Mesendoderm (in vitro differentiated cells): ENCODE measurements around the gene NBPF11.
"Not testable (repeated sequence)": the region's sequence is repeated elsewhere in the genome, so short reads cannot be mapped to it uniquely, and the experiment has no call there.

Source experiments
- DNase-seq: peaks from one replicate; pipeline ENCODE4 v3.0.0; 2013
- H2AK5ac ChIP-seq: 2 replicates; pipeline ENCODE4 v1.6.1; 2013; ENCODE audit warnings: low read length, inconsistent platforms
- H2BK120ac ChIP-seq: 2 replicates; pipeline ENCODE4 v1.6.1; 2013; ENCODE audit warnings: low read depth, mild to moderate bottlenecking, low read length, moderate library complexity, mixed read lengths
- H2BK15ac ChIP-seq: replicated peaks from 2 replicates; pipeline ENCODE4 v1.6.1; 2013; ENCODE audit warnings: low read depth, mild to moderate bottlenecking, moderate library complexity
- H2BK5ac ChIP-seq: 2 replicates; pipeline ENCODE4 v1.6.1; 2013; ENCODE audit warnings: low read length, inconsistent platforms
- H3K18ac ChIP-seq: 2 replicates; pipeline ENCODE4 v1.6.1; 2013; ENCODE audit warnings: mild to moderate bottlenecking, low read length, mixed read lengths
- H3K23ac ChIP-seq: one replicate; pipeline ENCODE4 v1.6.1; 2013; ENCODE audit warnings: low read length
- H3K27ac ChIP-seq: 2 replicates; pipeline ENCODE4 v1.5.1; 2013; ENCODE audit warnings: low read depth, mild to moderate bottlenecking, inconsistent platforms, low read length, moderate library complexity
- H3K27me3 ChIP-seq: 2 replicates; pipeline ENCODE4 v1.6.1; 2013; ENCODE audit warnings: low read length, control low read depth, mild to moderate bottlenecking, inconsistent platforms; ENCODE audit not compliant: insufficient read depth, poor library complexity
- H3K36me3 ChIP-seq: 2 replicates; pipeline ENCODE4 v1.6.1; 2013; ENCODE audit warnings: low read length, inconsistent platforms; ENCODE audit not compliant: control insufficient read depth, insufficient read depth
- H3K4ac ChIP-seq: one replicate; pipeline ENCODE4 v1.6.1; 2013; ENCODE audit warnings: low read depth, mild to moderate bottlenecking, low read length, moderate library complexity
- H3K4me1 ChIP-seq: 2 replicates; pipeline ENCODE4 v1.6.1; 2013; ENCODE audit warnings: low read depth, low read length, inconsistent platforms; ENCODE audit not compliant: control insufficient read depth
- H3K4me2 ChIP-seq: 2 replicates; pipeline ENCODE4 v1.6.1; 2013; ENCODE audit warnings: low read length
- H3K4me3 ChIP-seq: 2 replicates; pipeline ENCODE4 v1.5.1; 2013; ENCODE audit warnings: mild to moderate bottlenecking, low read length
- H3K56ac ChIP-seq: one replicate; pipeline ENCODE4 v1.6.1; 2013; ENCODE audit warnings: low read length
- H3K79me1 ChIP-seq: 2 replicates; pipeline ENCODE4 v1.6.1; 2013; ENCODE audit warnings: low read length, inconsistent platforms
- H3K79me2 ChIP-seq: 2 replicates; pipeline ENCODE4 v1.6.1; 2013; ENCODE audit warnings: mild to moderate bottlenecking, low read length; ENCODE audit not compliant: control insufficient read depth, insufficient read depth
- H3K9ac ChIP-seq: 2 replicates; pipeline ENCODE4 v1.6.1; 2013; ENCODE audit warnings: low read length, inconsistent platforms
- H4K5ac ChIP-seq: one replicate; pipeline ENCODE4 v1.6.1; 2013; ENCODE audit warnings: low read length
- H4K8ac ChIP-seq: one replicate; pipeline ENCODE4 v1.6.1; 2013; ENCODE audit warnings: low read depth, mild to moderate bottlenecking, control low read depth, low read length, moderate library complexity
- WGBS: extraction: QIAGEN DNeasy Blood & Tissue Kit; methylation state at CpG from one replicate; pipeline ENCODE4 v1.1.7; 2013; ENCODE audit warnings: low lambda C conversion rate, missing lambda C conversion rate; ENCODE audit not compliant: insufficient coverage; ENCODE audit errors: extremely low coverage; 5-methylcytosine and 5-hydroxymethylcytosine counted together

Gene NBPF11

GRCh38 chr1:148078632-148079519 is 73.2 kb downstream of the NBPF11 start:
- H3K4me2 ChIP-seq, H3K4me3 ChIP-seq, H3K27ac ChIP-seq, H3K79me1 ChIP-seq, H4K8ac ChIP-seq, H3K36me3 ChIP-seq, H2AK5ac ChIP-seq, H3K27me3 ChIP-seq, H3K9ac ChIP-seq, H3K56ac ChIP-seq, H3K79me2 ChIP-seq, DNase-seq, H2BK120ac ChIP-seq, H3K4ac ChIP-seq, H3K18ac ChIP-seq, H3K23ac ChIP-seq, H3K4me1 ChIP-seq, H2BK15ac ChIP-seq, H2BK5ac ChIP-seq, H4K5ac ChIP-seq: not testable (repeated sequence)
- WGBS, result no CpG with 5 or more reads among the region's 54 CpGs

- H3K9ac ChIP-seq, H3K4me1 ChIP-seq, H3K4ac ChIP-seq, H2BK5ac ChIP-seq, H4K8ac ChIP-seq, H3K4me3 ChIP-seq, H3K36me3 ChIP-seq, H3K4me2 ChIP-seq, H3K79me1 ChIP-seq, H3K18ac ChIP-seq, DNase-seq, H3K23ac ChIP-seq, H3K56ac ChIP-seq, H2AK5ac ChIP-seq, H3K79me2 ChIP-seq, H3K27me3 ChIP-seq, H4K5ac ChIP-seq, H2BK120ac ChIP-seq, H3K27ac ChIP-seq, H2BK15ac ChIP-seq: not testable (repeated sequence)
- no CpG with 5 or more reads among the region's 13 CpGs for WGBS
Measured at GRCh38 chr1:148078090-148078489, 74.0 kb downstream of the NBPF11 start.

GRCh38 chr1:148077458-148077857 is 74.6 kb downstream of the NBPF11 start:
- H3K9ac ChIP-seq, result not testable (repeated sequence)

GRCh38 chr1:148073392-148073791 is 78.7 kb downstream of the NBPF11 start:
- H3K4me2 ChIP-seq, H3K4ac ChIP-seq, H2BK15ac ChIP-seq, H3K27ac ChIP-seq, H3K18ac ChIP-seq, H3K79me1 ChIP-seq, H2BK120ac ChIP-seq, H4K5ac ChIP-seq, DNase-seq, H3K27me3 ChIP-seq, H3K79me2 ChIP-seq, H3K23ac ChIP-seq, H3K9ac ChIP-seq, H2BK5ac ChIP-seq, H3K56ac ChIP-seq, H3K4me1 ChIP-seq, H3K4me3 ChIP-seq, H4K8ac ChIP-seq, H3K36me3 ChIP-seq, H2AK5ac ChIP-seq: not testable (repeated sequence)
- WGBS, result no CpG with 5 or more reads among the region's 5 CpGs

More at GRCh38 chr1:148077458-148077857, 74.6 kb downstream of the NBPF11 start:
- H3K56ac ChIP-seq, H3K79me1 ChIP-seq, H2BK15ac ChIP-seq, H3K4ac ChIP-seq, H4K8ac ChIP-seq, H3K23ac ChIP-seq, DNase-seq, H3K36me3 ChIP-seq, H2BK120ac ChIP-seq, H3K27me3 ChIP-seq, H3K79me2 ChIP-seq, H3K27ac ChIP-seq, H3K18ac ChIP-seq, H3K4me3 ChIP-seq, H3K4me1 ChIP-seq, H3K4me2 ChIP-seq, H4K5ac ChIP-seq, H2AK5ac ChIP-seq, H2BK5ac ChIP-seq: not testable (repeated sequence)
- no CpG with 5 or more reads among the region's 3 CpGs for WGBS

GRCh38 chr1:148068606-148069005 is 83.5 kb downstream of the NBPF11 start:
- not testable (repeated sequence) for H3K79me1 ChIP-seq, H3K18ac ChIP-seq, H2BK120ac ChIP-seq, H3K27me3 ChIP-seq, H3K56ac ChIP-seq, H3K4ac ChIP-seq, H3K23ac ChIP-seq, H4K8ac ChIP-seq, H3K4me3 ChIP-seq, DNase-seq, H2AK5ac ChIP-seq, H3K36me3 ChIP-seq, H3K79me2 ChIP-seq, H3K9ac ChIP-seq, H3K27ac ChIP-seq, H3K4me1 ChIP-seq, H4K5ac ChIP-seq, H2BK5ac ChIP-seq, H3K4me2 ChIP-seq, H2BK15ac ChIP-seq
- no CpG with 5 or more reads among the region's 1 CpG for WGBS

GRCh38 chr1:148068201-148068600 is 83.9 kb downstream of the NBPF11 start:
- not testable (repeated sequence) for H2BK120ac ChIP-seq, H2BK15ac ChIP-seq, H3K4me2 ChIP-seq, H3K4ac ChIP-seq, H4K8ac ChIP-seq, H3K27ac ChIP-seq, H3K4me1 ChIP-seq, H3K23ac ChIP-seq, H4K5ac ChIP-seq, H3K79me1 ChIP-seq, H3K36me3 ChIP-seq, H3K18ac ChIP-seq, H2AK5ac ChIP-seq, H3K9ac ChIP-seq, H3K56ac ChIP-seq, H3K4me3 ChIP-seq, H2BK5ac ChIP-seq, H3K79me2 ChIP-seq, DNase-seq, H3K27me3 ChIP-seq
- WGBS, result no CpG with 5 or more reads among the region's 5 CpGs
